ENCODE results near the gene DSCAM. TPM values are rescaled to one million over a fixed set of nuclear protein-coding genes. Genes with fewer than 3 reads are reported as not detected.

DSCAM gene
- total RNA-seq, 4 donors from 2014 or later: not detected

GRCh38 chr21:40819071-40819900, 27.7 kb downstream of the DSCAM start:
- no peaks in the 10 kb centered on the region for H3K9me3 ChIP-seq
- H3K27ac ChIP-seq: no peak overlapping the region
- WGBS, 2 donors (ENCODE audit: low coverage in 1 of 2): 68 to 77% methylated on average over 6 to 7 of the region's 7 CpGs
- H3K27me3 ChIP-seq: peaks cover 4% of the 10 kb centered on the region
- no peaks in the 10 kb centered on the region for H3K4me1 ChIP-seq
- no peak overlapping the region for H3K4me3 ChIP-seq
- no peak for ATAC-seq
- H3K36me3 ChIP-seq: no peaks in the 10 kb centered on the region
- TF ChIP-seq POLR2A (IDR thresholded peaks at IDR 0.05) (no peak), POLR2AphosphoS5 (IDR thresholded peaks at IDR 0.05) (no peak), EP300 (IDR thresholded peaks at IDR 0.05) (no peak)
- TF ChIP-seq, protein P1, sequence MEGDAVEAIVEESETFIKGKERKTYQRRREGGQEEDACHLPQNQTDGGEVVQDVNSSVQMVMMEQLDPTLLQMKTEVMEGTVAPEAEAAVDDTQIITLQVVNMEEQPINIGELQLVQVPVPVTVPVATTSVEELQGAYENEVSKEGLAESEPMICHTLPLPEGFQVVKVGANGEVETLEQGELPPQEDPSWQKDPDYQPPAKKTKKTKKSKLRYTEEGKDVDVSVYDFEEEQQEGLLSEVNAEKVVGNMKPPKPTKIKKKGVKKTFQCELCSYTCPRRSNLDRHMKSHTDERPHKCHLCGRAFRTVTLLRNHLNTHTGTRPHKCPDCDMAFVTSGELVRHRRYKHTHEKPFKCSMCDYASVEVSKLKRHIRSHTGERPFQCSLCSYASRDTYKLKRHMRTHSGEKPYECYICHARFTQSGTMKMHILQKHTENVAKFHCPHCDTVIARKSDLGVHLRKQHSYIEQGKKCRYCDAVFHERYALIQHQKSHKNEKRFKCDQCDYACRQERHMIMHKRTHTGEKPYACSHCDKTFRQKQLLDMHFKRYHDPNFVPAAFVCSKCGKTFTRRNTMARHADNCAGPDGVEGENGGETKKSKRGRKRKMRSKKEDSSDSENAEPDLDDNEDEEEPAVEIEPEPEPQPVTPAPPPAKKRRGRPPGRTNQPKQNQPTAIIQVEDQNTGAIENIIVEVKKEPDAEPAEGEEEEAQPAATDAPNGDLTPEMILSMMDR (IDR thresholded peaks at IDR 0.05): no peak

DNA sequence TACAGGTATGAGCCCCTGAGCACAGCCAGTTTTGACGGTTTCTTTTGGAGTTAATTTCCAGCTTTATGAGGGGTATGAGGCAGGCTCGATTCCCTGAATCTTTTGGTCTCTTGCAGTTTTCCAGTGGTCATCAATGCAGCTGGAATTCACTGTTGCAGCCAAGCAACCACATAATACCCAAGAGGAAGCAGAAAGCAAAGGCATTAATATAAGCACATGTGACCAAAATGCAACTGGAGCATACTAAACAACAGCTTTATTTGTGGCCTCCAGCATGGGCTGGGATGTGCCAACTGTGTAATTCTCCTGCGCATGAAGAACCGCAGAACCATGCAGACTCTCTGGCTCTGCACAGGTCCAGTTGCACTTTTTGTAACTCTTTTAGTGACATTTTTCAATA, 33.0 kb downstream of the DSCAM start:
- Histone ChIP-seq H3K36me3 (no peaks in the 10 kb centered on the region), H3K27ac (no peak overlapping the region), H3K9me3 (no peaks in the 10 kb centered on the region), H3K4me1 (no peaks in the 10 kb centered on the region), H3K4me3 (no peak overlapping the region), H3K27me3 (peaks cover 4% of the 10 kb centered on the region)
- no peak for TF ChIP-seq POLR2AphosphoS5 (IDR thresholded peaks at IDR 0.05)
- TF ChIP-seq POLR2A (IDR thresholded peaks at IDR 0.05): no peak
- no peak for TF ChIP-seq EP300 (IDR thresholded peaks at IDR 0.05)
- TF ChIP-seq, protein P1 (IDR thresholded peaks at IDR 0.05): no peak
- ATAC-seq: no peak
- WGBS, 2 donors (ENCODE audit: low coverage in 1 of 2): 95 to 96% methylated on average over 3 to 4 of the region's 4 CpGs

GRCh38 chr21:40809673-40810197, 37.2 kb downstream of the DSCAM start:
- TF ChIP-seq POLR2AphosphoS5 (IDR thresholded peaks at IDR 0.05): no peak
- TF ChIP-seq POLR2A (IDR thresholded peaks at IDR 0.05): no peak
- TF ChIP-seq, protein P1 (IDR thresholded peaks at IDR 0.05): no peak
- no peak for TF ChIP-seq EP300 (IDR thresholded peaks at IDR 0.05)
- 73 to 85% methylated on average over 3 to 4 of the region's 7 CpGs for whole genome bisulfite sequencing, 2 donors (ENCODE audit: low coverage in 1 of 2)
- Histone ChIP-seq H3K9me3 (no peaks in the 10 kb centered on the region), H3K27me3 (no peaks in the 10 kb centered on the region), H3K4me3 (no peak overlapping the region), H3K27ac (no peak overlapping the region), H3K36me3 (no peaks in the 10 kb centered on the region), H3K4me1 (no peaks in the 10 kb centered on the region)
- no peak for ATAC-seq

- Histone ChIP-seq H3K36me3 (no peaks in the 10 kb centered on the region), H3K9me3 (peaks cover 0 to 39% (median 4%) of the 10 kb centered on the region in 3 donors), H3K27me3 (no peaks in the 10 kb centered on the region), H3K4me1 (no peaks in the 10 kb centered on the region), H3K27ac (no peak overlapping the region), H3K4me3 (no peak overlapping the region)
- ATAC-seq: no peak
- WGBS, 2 donors (ENCODE audit: low coverage in 1 of 2): 52 to 77% methylated on average over 3 of the region's 3 CpGs
- TF ChIP-seq POLR2A (IDR thresholded peaks at IDR 0.05) (no peak), POLR2AphosphoS5 (IDR thresholded peaks at IDR 0.05) (no peak), EP300 (IDR thresholded peaks at IDR 0.05) (no peak)
- TF ChIP-seq, protein P1 (IDR thresholded peaks at IDR 0.05): no peak
Measured at GRCh38 chr21:40803101-40803500, 43.9 kb downstream of the DSCAM start.

DNA sequence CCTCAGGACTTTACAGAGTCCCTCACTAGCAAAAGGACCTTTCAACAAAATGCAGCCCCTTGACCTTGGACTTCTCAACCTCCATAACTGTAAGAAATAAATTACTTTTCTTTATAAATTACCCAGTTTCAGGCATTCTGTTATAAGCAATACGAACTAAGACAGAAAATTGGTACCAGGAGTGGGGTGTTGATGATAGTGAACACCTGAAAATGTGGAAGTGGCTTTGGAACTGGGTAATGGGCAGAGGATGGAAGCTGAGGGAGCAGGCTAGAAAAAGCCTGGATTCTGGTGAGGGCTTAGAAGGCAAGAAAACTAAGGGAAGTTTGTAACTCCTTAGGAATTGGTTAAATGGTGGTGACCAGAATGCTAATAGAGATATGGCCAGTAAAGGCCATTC, 46.8 kb downstream of the DSCAM start:
- no peaks in the 10 kb centered on the region for H3K36me3 ChIP-seq
- no peak for TF ChIP-seq POLR2A (IDR thresholded peaks at IDR 0.05)
- TF ChIP-seq, protein P1 (IDR thresholded peaks at IDR 0.05): no peak
- no peak for TF ChIP-seq EP300 (IDR thresholded peaks at IDR 0.05)
- TF ChIP-seq POLR2AphosphoS5 (IDR thresholded peaks at IDR 0.05): no peak
- no peaks in the 10 kb centered on the region for H3K4me1 ChIP-seq
- no peak overlapping the region for H3K27ac ChIP-seq
- 60 to 86% methylated on average over 1 of the region's 1 CpG for WGBS, 2 donors (ENCODE audit: low coverage in 1 of 2)
- ATAC-seq: no peak
- no peaks in the 10 kb centered on the region for H3K27me3 ChIP-seq
- no peak overlapping the region for H3K4me3 ChIP-seq
- H3K9me3 ChIP-seq: peaks cover 0 to 42% (median 4%) of the 10 kb centered on the region in 3 donors

Data from gastroesophageal sphincter (tissue), 4 donors.